ENCODE measurements around the gene IL22RA2. TPM values are rescaled to one million over a fixed set of nuclear protein-coding genes. Genes with fewer than 3 reads are reported as not detected.

Gene IL22RA2
- total and polyA plus RNA-seq, 2 experiments from 2014 or later, result not detected

GRCh38 chr6:137176729-137177128 lies 3.3 kb upstream of the IL22RA2 start:
- peaks cover 9% of the 10 kb centered on the region; the same call in 1 of the 2 replicates for H3K27me3 ChIP-seq (replicated peaks; ENCODE audit: insufficient read depth)
- no peaks in the 10 kb centered on the region for H3K9me2 ChIP-seq (ENCODE audit: insufficient read depth)
- H2AFZ ChIP-seq, result no peak overlapping the region
- H3K36me3 ChIP-seq (ENCODE audit: low read depth), result no peaks in the 10 kb centered on the region
- in situ Hi-C loops (cut with MboI), result no loop called here
- no peak for TF ChIP-seq EZH2 (IDR thresholded peaks at IDR 0.05; ENCODE audit: insufficient read depth, poor library complexity, severe bottlenecking)
- TF ChIP-seq EZH2phosphoT487 (IDR thresholded peaks at IDR 0.05; ENCODE audit: insufficient read depth, low read depth), result no peak
- no peak overlapping the region for H3K4me2 ChIP-seq (ENCODE audit: unreplicated experiment)
- 69 to 78% methylated on average over 5 of the region's 5 CpGs for WGBS, 2 experiments (ENCODE audit: low coverage in 1 of 2, low lambda C conversion rate in 2 of 2, missing lambda C conversion rate in 2 of 2)
- no peaks in the 10 kb centered on the region for H3K79me2 ChIP-seq (ENCODE audit: insufficient read depth)
- H3K27ac ChIP-seq, result no peak overlapping the region
- no peak overlapping the region for H3K9ac ChIP-seq
- no peaks in the 10 kb centered on the region for H3K9me3 ChIP-seq (ENCODE audit: low read depth)
- no peaks in the 10 kb centered on the region for H3F3A ChIP-seq (ENCODE audit: insufficient read depth)
- H4K20me1 ChIP-seq (ENCODE audit: insufficient read depth), result no peaks in the 10 kb centered on the region
- H3K4me1 ChIP-seq (ENCODE audit: insufficient read depth), result no peaks in the 10 kb centered on the region
- H3K4me3 ChIP-seq, result no peak overlapping the region
- DNase-seq, result no peak

GRCh38 chr6:137175868-137176245 lies 2.4 kb upstream of the IL22RA2 start:
- Histone ChIP-seq H3K9me3 (ENCODE audit: low read depth) (no peaks in the 10 kb centered on the region), H3K4me1 (ENCODE audit: insufficient read depth) (no peaks in the 10 kb centered on the region), H2AFZ (no peak overlapping the region), H3K4me2 (ENCODE audit: unreplicated experiment) (no peak overlapping the region), H3F3A (ENCODE audit: insufficient read depth) (no peaks in the 10 kb centered on the region), H3K9me2 (ENCODE audit: insufficient read depth) (no peaks in the 10 kb centered on the region), H3K9ac (no peak overlapping the region), H3K79me2 (ENCODE audit: insufficient read depth) (no peaks in the 10 kb centered on the region), H4K20me1 (ENCODE audit: insufficient read depth) (no peaks in the 10 kb centered on the region), H3K36me3 (ENCODE audit: low read depth) (no peaks in the 10 kb centered on the region), H3K27me3 (replicated peaks; ENCODE audit: insufficient read depth) (peaks cover 11% of the 10 kb centered on the region; the same call in 1 of the 2 replicates), H3K27ac (no peak overlapping the region), H3K4me3 (no peak overlapping the region)
- 51 to 77% methylated on average over 1 of the region's 1 CpG for WGBS, 2 experiments (ENCODE audit: low coverage in 1 of 2, low lambda C conversion rate in 2 of 2, missing lambda C conversion rate in 2 of 2)
- no peak for DNase-seq
- in situ Hi-C loops (cut with MboI), result no loop called here
- TF ChIP-seq EZH2phosphoT487 (IDR thresholded peaks at IDR 0.05; ENCODE audit: insufficient read depth, low read depth) (no peak), EZH2 (IDR thresholded peaks at IDR 0.05; ENCODE audit: insufficient read depth, poor library complexity, severe bottlenecking) (no peak)

- Histone ChIP-seq H3K4me3 (no peak overlapping the region), H3K79me2 (ENCODE audit: insufficient read depth) (no peaks in the 10 kb centered on the region), H3K36me3 (ENCODE audit: low read depth) (no peaks in the 10 kb centered on the region), H4K20me1 (ENCODE audit: insufficient read depth) (no peaks in the 10 kb centered on the region), H3K9me3 (ENCODE audit: low read depth) (no peaks in the 10 kb centered on the region), H3K4me1 (ENCODE audit: insufficient read depth) (no peaks in the 10 kb centered on the region), H3K4me2 (ENCODE audit: unreplicated experiment) (no peak overlapping the region), H3K27me3 (replicated peaks; ENCODE audit: insufficient read depth) (peaks cover 15% of the 10 kb centered on the region; the same call in 1 of the 2 replicates), H3K9ac (no peak overlapping the region), H3K9me2 (ENCODE audit: insufficient read depth) (no peaks in the 10 kb centered on the region), H3F3A (ENCODE audit: insufficient read depth) (no peaks in the 10 kb centered on the region), H3K27ac (no peak overlapping the region), H2AFZ (no peak overlapping the region)
- no peak for TF ChIP-seq EZH2 (IDR thresholded peaks at IDR 0.05; ENCODE audit: insufficient read depth, poor library complexity, severe bottlenecking)
- no peak for TF ChIP-seq EZH2phosphoT487 (IDR thresholded peaks at IDR 0.05; ENCODE audit: insufficient read depth, low read depth)
- in situ Hi-C loops (cut with MboI), result no loop called here
- 23 to 41% methylated on average over 4 of the region's 4 CpGs for WGBS, 2 experiments (ENCODE audit: low coverage in 1 of 2, low lambda C conversion rate in 2 of 2, missing lambda C conversion rate in 2 of 2)
- DNase-seq, result no peak
Measured at GRCh38 chr6:137175157-137175867, 1.9 kb upstream of the IL22RA2 start.

GRCh38 chr6:137172734-137173431 lies 561 bp downstream of the IL22RA2 start:
- 84 to 88% methylated on average over 11 of the region's 11 CpGs for WGBS, 2 experiments (ENCODE audit: low coverage in 1 of 2, low lambda C conversion rate in 2 of 2, missing lambda C conversion rate in 2 of 2)
- no peaks in the 10 kb centered on the region for H3F3A ChIP-seq (ENCODE audit: insufficient read depth)
- peaks cover 15% of the 10 kb centered on the region; the same call in 1 of the 2 replicates for H3K27me3 ChIP-seq (replicated peaks; ENCODE audit: insufficient read depth)

More at GRCh38 chr6:137172734-137173431, 561 bp downstream of the IL22RA2 start:
- in situ Hi-C loops (cut with MboI), result no loop called here
- no peaks in the 10 kb centered on the region for H3K9me2 ChIP-seq (ENCODE audit: insufficient read depth)
- no peak overlapping the region for H3K9ac ChIP-seq
- no peaks in the 10 kb centered on the region for H4K20me1 ChIP-seq (ENCODE audit: insufficient read depth)
- no peaks in the 10 kb centered on the region for H3K36me3 ChIP-seq (ENCODE audit: low read depth)
- TF ChIP-seq EZH2 (IDR thresholded peaks at IDR 0.05; ENCODE audit: insufficient read depth, poor library complexity, severe bottlenecking), result no peak
- no peak for TF ChIP-seq EZH2phosphoT487 (IDR thresholded peaks at IDR 0.05; ENCODE audit: insufficient read depth, low read depth)
- no peak overlapping the region for H3K4me2 ChIP-seq (ENCODE audit: unreplicated experiment)
- H2AFZ ChIP-seq, result no peak overlapping the region
- H3K4me3 ChIP-seq, result no peak overlapping the region
- no peaks in the 10 kb centered on the region for H3K9me3 ChIP-seq (ENCODE audit: low read depth)
- no peak for DNase-seq
- no peaks in the 10 kb centered on the region for H3K79me2 ChIP-seq (ENCODE audit: insufficient read depth)
- H3K27ac ChIP-seq, result no peak overlapping the region
- no peaks in the 10 kb centered on the region for H3K4me1 ChIP-seq (ENCODE audit: insufficient read depth)
